ENCODE measurements around the gene ATF3.

GRCh38 chr1:212578041-212578440 lies 30.5 kb upstream of the ATF3 start:
- TF ChIP-seq CTCF (IDR thresholded peaks at IDR 0.05) (no peak), POLR2A (IDR thresholded peaks at IDR 0.05) (no peak)
